HepG2 (cell line): ENCODE data around the gene PACC1. TPM values are rescaled to one million over a fixed set of nuclear protein-coding genes. Genes with fewer than 3 reads are reported as not detected.
A peak's percentile ranks its signal among the peaks of the same experiment; 100 is the strongest.

ENCODE experiments used
- CBX5 ChIP-seq: sonication (generic); formaldehyde crosslinking; IDR thresholded peaks from 2 replicates; pipeline ENCODE4 v1.4.0; 2020; ENCODE audit warnings: missing genetic modification reagents, borderline replicate concordance
- CSRNP2 ChIP-seq: sonication (generic); formaldehyde crosslinking; conservative IDR thresholded peaks from 2 replicates; pipeline ENCODE4 v1.8.0; 2022; ENCODE audit warnings: low read depth, missing genetic modification reagents
- DR1 ChIP-seq: sonication (generic); formaldehyde crosslinking; IDR thresholded peaks from 2 replicates; pipeline ENCODE4 v1.8.0; 2021; ENCODE audit warnings: mild to moderate bottlenecking, missing genetic modification reagents, inconsistent platforms
- IKZF1 ChIP-seq: fragments of 450-650 bp; IDR thresholded peaks from 2 replicates; pipeline ENCODE4 v1.7.1; 2016
- RERE ChIP-seq: IDR thresholded peaks from 2 replicates; pipeline ENCODE4 v1.6.1; 2016; ENCODE audit warnings: low read depth, missing genetic modification reagents, missing compliant biosample characterization
- TRIM24 ChIP-seq: sonication (generic); formaldehyde crosslinking; IDR thresholded peaks from 2 replicates; pipeline ENCODE4 v1.8.0; 2022; ENCODE audit warnings: mild to moderate bottlenecking, missing genetic modification reagents
- ZBTB1 ChIP-seq: sonication (generic); formaldehyde crosslinking; IDR thresholded peaks from 2 replicates; pipeline ENCODE4 v1.4.0; 2020; ENCODE audit warnings: missing genetic modification reagents, borderline replicate concordance
- ZBTB26 ChIP-seq: IDR thresholded peaks from 2 replicates; pipeline ENCODE4 v1.6.1; 2016; ENCODE audit warnings: missing compliant biosample characterization, missing genetic modification reagents, borderline replicate concordance
- ZFP62 ChIP-seq: sonication (generic); formaldehyde crosslinking; IDR thresholded peaks from 2 replicates; pipeline ENCODE4 v1.4.0; 2020; ENCODE audit warnings: missing genetic modification reagents
- ZNF160 ChIP-seq: sonication (generic); formaldehyde crosslinking; IDR thresholded peaks from 2 replicates; pipeline ENCODE4 v1.8.0; 2022; ENCODE audit warnings: mild to moderate bottlenecking, inconsistent platforms, missing genetic modification reagents
- ZNF20 ChIP-seq: sonication (generic); formaldehyde crosslinking; IDR thresholded peaks from 2 replicates; pipeline ENCODE4 v1.4.0; 2020; ENCODE audit warnings: mild to moderate bottlenecking, moderate library complexity, missing genetic modification reagents
- ZNF225 ChIP-seq: sonication (generic); formaldehyde crosslinking; IDR thresholded peaks from 2 replicates; pipeline ENCODE4 v1.4.0; 2020; ENCODE audit warnings: mild to moderate bottlenecking, missing genetic modification reagents
- ZNF33B ChIP-seq: sonication (generic); formaldehyde crosslinking; IDR thresholded peaks from 2 replicates; pipeline ENCODE4 v1.5.1; 2020; ENCODE audit warnings: mild to moderate bottlenecking, missing genetic modification reagents
- ZNF556 ChIP-seq: sonication (generic); formaldehyde crosslinking; IDR thresholded peaks from 2 replicates; pipeline ENCODE4 v1.4.0; 2020; ENCODE audit warnings: mild to moderate bottlenecking, missing genetic modification reagents, borderline replicate concordance
- ZNF773 ChIP-seq: sonication (generic); formaldehyde crosslinking; IDR thresholded peaks from 2 replicates; pipeline ENCODE4 v1.4.0; 2020; ENCODE audit warnings: missing genetic modification reagents, borderline replicate concordance
- polyA plus RNA-seq, 8 experiments: library from polyadenylated mRNA; depleted of rRNA in 3 of 8; stranded (reverse) in 7 of 8; unstranded in 1 of 8; fragments of >200 nt; fragmentation: Illumina TruSeq in 4 of 8; extraction: Trizol in 4 of 8; gene quantifications; 2 replicates each; pipeline versions ENCODE4 v1.2.1 to v1.2.3, GENCODE V29; 2011 to 2016; ENCODE audit warnings: low read depth in 4 of 8, missing spikeins in 1 of 8, mixed read lengths in 1 of 8; ENCODE audit not compliant: insufficient read depth in 1 of 8
- total RNA-seq, 5 experiments: library from RNA; depleted of rRNA; stranded (reverse); fragments of >200 nt; fragmentation: Illumina TruSeq; extraction: Trizol; gene quantifications; 2 replicates each; pipeline ENCODE4 v1.2.3, GENCODE V29; 2016; ENCODE audit warnings: low read depth in 1 of 5
- TF ChIP-seq, protein P1 (sequence below): sonication (generic); formaldehyde crosslinking; IDR thresholded peaks from 2 replicates; pipeline ENCODE4 v1.4.0; 2020; ENCODE audit warnings: missing genetic modification reagents
- TF ChIP-seq, protein P2 (sequence below): IDR thresholded peaks from 2 replicates; pipeline ENCODE4 v1.6.1; 2016

PACC1 gene
- total and polyA plus RNA-seq, 2 of the 13 experiments (the other 11 are each of a cell fraction or from before 2014, with no cell fraction given), result 9.4 to 10.7 TPM

DNA sequence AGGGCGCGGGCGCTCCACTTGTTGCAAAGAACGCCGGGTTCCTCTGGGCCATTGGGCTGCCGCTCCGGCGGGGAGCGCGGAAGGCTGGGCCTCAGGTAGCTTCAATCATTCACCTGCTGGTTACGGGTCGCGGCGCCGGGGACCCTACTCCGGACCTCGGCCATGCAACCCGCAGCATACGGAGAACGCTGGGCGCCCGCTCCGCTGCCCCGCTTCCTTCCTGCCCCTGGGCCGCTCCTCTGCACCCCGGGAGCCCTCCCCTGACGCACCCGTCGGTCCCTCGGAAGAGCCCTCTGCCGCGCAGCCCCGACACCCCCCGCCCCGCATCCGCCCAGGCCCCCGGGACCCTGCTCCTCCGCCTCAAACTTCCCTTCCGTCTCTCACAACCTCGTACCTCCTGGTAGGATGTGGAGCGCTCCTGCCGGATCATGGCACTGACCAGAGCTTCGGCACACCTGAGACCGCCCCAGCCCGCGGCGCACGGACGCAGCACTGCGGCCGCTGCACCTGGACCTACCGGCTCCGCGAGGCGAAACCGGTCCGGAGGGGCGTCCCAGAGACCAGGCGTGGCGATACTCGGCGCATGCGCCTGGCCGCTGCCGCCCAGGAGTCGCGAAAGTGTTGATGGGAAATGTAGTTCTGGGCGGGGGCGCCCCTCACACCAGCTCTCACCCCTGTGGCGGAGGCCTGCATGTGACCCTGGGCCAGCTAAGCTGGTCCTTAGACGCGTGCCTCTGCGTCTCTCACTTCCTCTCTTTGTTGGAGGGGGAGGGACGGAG lies at the start of gene PACC1 (continued):
- TF ChIP-seq ZNF20 (CRISPR knock-in tag) (no peak), CSRNP2 (CRISPR knock-in tag) (no peak), ZNF225 (CRISPR knock-in tag) (peak; percentile 24; the same call in 1 of the 2 replicates), DR1 (CRISPR knock-in tag) (no peak), ZNF556 (CRISPR knock-in tag) (no peak), ZNF773 (no peak), CBX5 (CRISPR knock-in tag) (no peak), ZNF33B (peak; percentile 84; the same call in 1 of the 2 replicates), ZBTB26 (CRISPR knock-in tag) (no peak), ZNF160 (CRISPR knock-in tag) (no peak), IKZF1 (no peak), RERE (CRISPR knock-in tag) (0 out of 2 replicates have a peak, but pooled peaks have one; percentile 8), ZFP62 (CRISPR knock-in tag) (no peak), TRIM24 (CRISPR knock-in tag) (no peak), ZBTB1 (CRISPR knock-in tag) (no peak)
- TF ChIP-seq, protein P1, sequence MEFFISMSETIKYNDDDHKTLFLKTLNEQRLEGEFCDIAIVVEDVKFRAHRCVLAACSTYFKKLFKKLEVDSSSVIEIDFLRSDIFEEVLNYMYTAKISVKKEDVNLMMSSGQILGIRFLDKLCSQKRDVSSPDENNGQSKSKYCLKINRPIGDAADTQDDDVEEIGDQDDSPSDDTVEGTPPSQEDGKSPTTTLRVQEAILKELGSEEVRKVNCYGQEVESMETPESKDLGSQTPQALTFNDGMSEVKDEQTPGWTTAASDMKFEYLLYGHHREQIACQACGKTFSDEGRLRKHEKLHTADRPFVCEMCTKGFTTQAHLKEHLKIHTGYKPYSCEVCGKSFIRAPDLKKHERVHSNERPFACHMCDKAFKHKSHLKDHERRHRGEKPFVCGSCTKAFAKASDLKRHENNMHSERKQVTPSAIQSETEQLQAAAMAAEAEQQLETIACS (CRISPR knock-in tag), result no peak
- TF ChIP-seq, protein P2, sequence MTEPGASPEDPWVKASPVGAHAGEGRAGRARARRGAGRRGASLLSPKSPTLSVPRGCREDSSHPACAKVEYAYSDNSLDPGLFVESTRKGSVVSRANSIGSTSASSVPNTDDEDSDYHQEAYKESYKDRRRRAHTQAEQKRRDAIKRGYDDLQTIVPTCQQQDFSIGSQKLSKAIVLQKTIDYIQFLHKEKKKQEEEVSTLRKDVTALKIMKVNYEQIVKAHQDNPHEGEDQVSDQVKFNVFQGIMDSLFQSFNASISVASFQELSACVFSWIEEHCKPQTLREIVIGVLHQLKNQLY (CRISPR knock-in tag), result 0 out of 2 replicates have a peak, but pooled peaks have one; percentile 43
